Left renal pelvis (tissue), 4 donors: Measurements from ENCODE around the gene DENND5B. TPM values are rescaled to one million over a fixed set of nuclear protein-coding genes. Genes with fewer than 3 reads are reported as not detected.
A peak's percentile ranks its signal among the peaks of the same experiment; 100 is the strongest.
"Not testable (repeated sequence)": the region's sequence is repeated elsewhere in the genome, so short reads cannot be mapped to it uniquely, and the experiment has no call there.

Source experiments
- DNase-seq, 4 donors: peaks; one replicate each; pipeline ENCODE4 v3.0.0-alpha.2; 2013; ENCODE audit warnings: low read depth in 4 of 4, low spot score in 3 of 4
- polyA plus RNA-seq, 4 donors: library from polyadenylated mRNA; unstranded; fragments of 120-200 nt; gene quantifications; one replicate each; pipeline ENCODE4 v1.2.1, GENCODE V29; 2013; ENCODE audit not compliant: insufficient read length in 4 of 4

DENND5B gene
- polyA plus RNA-seq, 4 donors: 26.3 to 32.7 (median 29.8) TPM

DNA sequence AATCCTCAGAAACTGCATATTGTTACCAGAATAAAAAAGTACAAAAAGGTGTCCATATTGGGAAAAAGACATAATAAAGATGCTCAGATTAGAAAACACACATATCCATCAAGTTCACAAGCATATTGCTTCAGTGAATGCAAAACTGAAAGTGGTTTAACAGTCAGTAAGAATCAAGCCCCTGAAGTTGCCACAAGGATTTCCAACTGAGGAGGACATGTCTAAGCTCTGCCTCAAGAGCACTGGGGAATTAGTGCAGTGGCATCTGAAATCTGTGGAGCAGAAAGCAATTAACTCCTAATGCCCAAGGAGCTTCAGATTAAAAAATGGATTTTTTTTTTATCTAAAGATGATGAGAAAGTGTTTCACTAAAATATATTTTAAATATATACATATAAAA lies 113.2 kb downstream of the DENND5B start:
- no peak for DNase-seq

DNA sequence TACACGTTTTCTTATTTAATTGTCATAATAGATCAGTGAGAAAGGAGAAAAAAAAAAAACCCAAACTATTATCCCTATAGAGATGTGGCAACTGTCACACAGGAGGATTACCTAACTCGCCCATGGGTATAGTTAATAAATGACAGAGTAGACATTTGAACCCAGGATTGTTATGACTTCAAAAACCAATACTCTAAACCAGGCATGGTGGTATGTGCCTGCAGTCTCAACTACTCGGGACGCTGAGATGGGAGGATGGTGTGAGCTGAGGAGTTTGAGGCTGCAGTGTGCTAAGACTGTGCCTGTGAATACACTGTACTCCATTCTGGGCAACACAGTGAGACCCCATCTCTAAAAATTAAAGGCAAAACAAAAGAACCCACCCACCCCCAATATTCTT lies 114.5 kb downstream of the DENND5B start:
- DNase-seq: no peak

DNA sequence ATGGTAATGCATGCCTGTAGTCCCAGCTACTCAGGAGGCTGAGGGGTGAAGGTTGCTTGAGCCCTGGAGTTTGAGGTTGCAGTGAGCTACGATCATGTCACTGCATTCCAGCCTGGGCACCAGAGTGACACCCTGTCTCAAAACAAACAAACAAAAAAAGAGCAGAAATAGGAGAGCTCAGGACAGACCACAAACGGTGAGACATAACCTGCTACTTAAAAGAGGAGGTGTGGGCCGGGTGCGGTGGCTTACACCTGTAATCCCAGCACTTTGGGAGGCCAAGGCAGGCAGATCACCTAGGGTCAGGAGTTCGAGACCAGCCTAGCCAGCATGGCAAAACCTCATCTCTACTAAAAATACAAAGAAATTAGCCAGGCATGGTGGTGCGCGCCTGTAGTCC lies 115.3 kb downstream of the DENND5B start:
- not testable (repeated sequence) for DNase-seq

- DNase-seq: no peak
Measured at GRCh38 chr12:31474751-31475150, 116.2 kb downstream of the DENND5B start.

GRCh38 chr12:31471823-31472222 lies 119.1 kb downstream of the DENND5B start:
- no peak for DNase-seq

- DNase-seq: no peak
Measured at GRCh38 chr12:31471051-31471450, 119.9 kb downstream of the DENND5B start.

DNA sequence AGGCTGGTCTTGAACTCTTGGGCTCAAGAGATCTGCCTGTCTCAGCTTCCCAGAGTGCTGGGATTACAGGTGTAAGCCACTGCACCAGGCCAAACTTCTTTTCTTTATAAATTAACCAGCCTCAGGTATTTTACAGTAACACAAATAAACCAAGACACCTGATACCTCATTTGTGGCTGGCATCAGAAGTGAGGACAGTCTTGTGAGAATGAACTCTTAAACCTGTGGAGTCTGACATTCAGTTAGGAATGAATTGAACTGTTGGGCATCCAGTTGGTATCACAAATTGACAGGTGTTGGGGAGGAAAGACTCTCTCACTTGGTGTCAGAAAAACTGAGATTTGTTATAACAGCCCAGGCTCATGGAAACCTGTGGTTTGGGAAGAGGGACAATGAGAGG lies 120.5 kb downstream of the DENND5B start:
- no peak for DNase-seq

GRCh38 chr12:31466768-31467167 lies 124.2 kb downstream of the DENND5B start:
- DNase-seq: no peak

GRCh38 chr12:31465002-31465401 lies 125.9 kb downstream of the DENND5B start:
- no peak for DNase-seq

GRCh38 chr12:31460024-31460423 lies 130.9 kb downstream of the DENND5B start:
- no peak for DNase-seq

GRCh38 chr12:31456562-31456961 lies 134.4 kb downstream of the DENND5B start:
- no peak for DNase-seq

DNA sequence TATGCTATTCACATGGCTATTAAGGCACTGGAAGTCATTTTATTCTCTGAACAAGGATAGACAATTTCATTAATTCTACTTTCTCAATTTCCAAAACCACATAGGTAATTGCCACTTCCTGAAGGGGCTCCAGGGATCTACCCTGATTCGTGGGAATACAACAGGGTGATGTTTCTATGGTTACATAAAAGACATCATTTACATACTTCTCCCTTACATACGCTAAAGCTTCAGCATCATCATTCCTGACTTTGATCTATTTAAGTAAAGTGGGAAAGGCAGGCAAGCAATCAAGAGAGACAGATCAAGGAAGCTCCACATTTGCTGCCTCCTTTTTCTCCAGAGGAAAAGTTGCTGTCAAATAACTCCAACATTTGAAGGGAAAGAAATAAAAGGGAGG lies 146.2 kb downstream of the DENND5B start:
- DNase-seq: no peak

DNA sequence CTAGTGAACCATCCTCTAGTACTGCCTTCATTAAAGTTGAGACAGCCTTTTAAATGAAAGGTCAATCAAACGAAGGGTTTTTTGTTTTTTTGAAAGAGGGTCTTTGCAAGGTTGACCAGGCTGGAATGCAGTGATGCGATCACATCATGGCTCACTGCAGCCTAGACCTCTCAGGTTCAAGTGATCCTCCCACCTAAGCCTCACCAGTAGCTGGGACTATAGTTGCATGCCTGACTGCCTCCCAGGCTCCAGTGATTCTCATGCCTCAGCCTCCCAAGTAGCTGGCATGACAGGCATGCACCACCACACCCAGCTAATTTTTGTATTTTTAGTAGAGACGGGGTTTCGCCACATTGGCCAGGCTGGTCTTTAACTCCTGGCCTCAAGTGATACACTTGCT lies 150.3 kb downstream of the DENND5B start:
- peak in 1 of 4 donors; percentile 12 for DNase-seq

DNA sequence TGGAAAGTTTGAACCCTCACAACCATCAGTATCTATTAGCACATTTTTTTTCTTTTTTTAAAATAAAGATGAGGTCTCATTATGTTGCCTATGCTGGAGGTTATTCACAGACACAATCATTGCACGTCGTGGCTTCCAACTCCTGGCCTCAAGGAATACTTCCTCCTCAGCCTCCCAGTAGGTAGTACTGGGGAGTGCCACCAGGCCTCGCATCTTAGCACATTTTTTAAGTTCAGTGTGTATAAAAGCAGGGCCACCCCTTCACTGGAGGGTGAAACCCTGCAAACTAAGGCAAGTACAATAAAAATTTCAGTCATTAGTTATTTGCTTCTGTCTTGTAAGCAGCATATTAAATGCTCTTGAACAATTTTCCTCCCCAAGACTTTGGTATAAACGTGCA lies 150.8 kb downstream of the DENND5B start:
- no peak for DNase-seq

DNA sequence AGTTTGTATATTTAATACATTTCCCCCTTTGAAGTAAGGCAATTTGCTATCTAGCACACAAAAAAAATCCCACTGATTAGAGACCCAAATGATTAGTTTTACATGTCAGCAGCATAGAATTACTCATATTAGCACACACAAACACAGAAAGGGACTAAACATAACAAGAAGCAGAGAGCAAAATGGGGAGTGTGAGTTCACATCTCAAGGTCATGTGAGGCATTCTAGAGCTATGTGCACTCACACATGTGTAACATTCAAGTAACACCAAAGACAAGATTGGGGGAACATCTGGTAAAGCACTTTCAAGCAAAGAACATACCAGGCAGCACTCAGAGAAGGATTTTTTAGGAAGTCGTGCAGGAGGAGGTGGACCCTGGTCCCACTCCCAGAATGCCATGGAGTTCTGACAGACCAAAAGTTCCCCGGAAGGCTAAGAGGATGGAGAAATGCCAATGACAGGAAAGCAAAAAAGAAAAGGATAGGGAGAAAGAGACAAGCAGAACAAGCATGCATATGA lies 159.2 kb downstream of the DENND5B start:
- DNase-seq: no peak

- no peak for DNase-seq
Measured at GRCh38 chr12:31423405-31423804, 167.5 kb downstream of the DENND5B start.

DNA sequence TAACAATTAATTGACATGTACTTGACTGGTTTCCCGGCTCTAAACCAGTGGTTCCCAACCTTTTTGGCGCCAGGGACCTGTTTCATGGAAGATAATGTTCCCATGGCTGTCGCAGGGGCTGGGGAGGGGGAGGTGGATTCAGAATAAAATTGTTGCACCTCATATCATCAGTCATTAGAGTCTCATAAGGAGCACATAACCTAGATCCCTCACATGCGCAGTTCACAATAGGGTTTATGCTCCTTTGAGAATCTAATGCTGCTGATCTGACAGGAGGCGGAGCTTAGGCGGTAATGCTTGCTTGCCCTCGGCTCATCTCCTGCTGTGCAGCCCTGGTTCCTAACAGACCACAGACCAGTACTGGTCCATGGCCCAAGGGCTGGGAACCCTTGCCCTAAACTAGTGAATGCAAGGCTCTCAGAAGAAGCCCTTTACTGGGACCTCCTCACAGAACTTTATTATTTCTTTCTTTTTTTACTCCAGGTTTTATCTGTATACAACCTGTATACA lies 178.6 kb downstream of the DENND5B start:
- DNase-seq: no peak

GRCh38 chr12:31408763-31409162 lies 182.2 kb downstream of the DENND5B start:
- DNase-seq: no peak

- DNase-seq: no peak
Measured at GRCh38 chr12:31407562-31407961, 183.4 kb downstream of the DENND5B start.

DNA sequence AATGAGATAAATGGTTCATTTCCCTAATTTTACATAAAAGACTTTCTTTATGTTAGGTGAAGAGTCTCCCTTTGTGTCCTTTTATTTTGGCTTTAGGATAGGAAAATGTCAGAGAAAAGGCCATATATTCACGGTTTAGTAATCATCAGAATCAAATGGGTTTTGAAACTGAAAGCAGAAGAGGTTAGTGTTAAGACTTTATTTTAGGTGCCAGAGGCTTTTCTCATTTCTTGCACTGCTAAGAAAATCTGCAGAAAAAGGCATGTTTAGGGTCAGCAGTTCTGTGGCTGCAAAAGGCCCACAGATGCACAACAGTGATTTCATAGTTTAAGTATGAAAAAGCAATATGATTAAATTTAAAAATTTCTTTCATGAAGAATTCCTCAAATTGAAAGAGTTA lies 184.6 kb downstream of the DENND5B start:
- DNase-seq: no peak

- DNase-seq: no peak
Measured at GRCh38 chr12:31405021-31405420, 185.9 kb downstream of the DENND5B start.

- DNase-seq: peak; percentile 54 to 71 (median 64)
Measured at GRCh38 chr12:31403099-31403607, 187.8 kb downstream of the DENND5B start.

DNA sequence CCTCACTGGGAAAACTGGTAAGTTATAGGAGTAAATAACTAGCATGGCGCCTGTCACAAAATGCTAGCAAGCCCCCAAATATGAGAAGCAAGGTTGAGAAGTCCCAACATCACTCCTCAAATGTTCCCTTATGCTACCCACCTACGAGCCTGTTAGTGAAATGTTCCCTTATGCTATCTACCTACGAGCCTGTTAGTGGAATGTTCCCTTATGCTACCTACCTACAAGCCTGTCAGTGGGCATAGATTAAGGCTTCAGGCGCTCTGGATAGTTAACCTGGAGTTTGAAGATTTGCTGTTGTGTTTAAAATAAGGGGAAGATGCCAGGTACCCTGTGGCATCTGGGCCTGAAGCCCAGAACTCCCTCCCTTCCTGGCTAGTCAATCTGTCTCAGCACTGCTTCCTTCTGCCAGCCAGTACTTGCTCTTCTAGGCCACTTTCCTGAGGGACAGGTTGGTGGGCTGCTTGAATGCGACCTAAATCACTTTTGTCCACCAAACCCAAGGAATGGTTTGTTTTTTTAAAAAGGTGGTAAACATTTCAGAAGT lies 197.9 kb downstream of the DENND5B start:
- no peak for DNase-seq
